Endothelial cell of umbilical vein (primary cell): ENCODE results near the gene SLC6A2. TPM values are rescaled to one million over a fixed set of nuclear protein-coding genes. Genes with fewer than 3 reads are reported as not detected.

Source experiments
- BruUV-seq: library from RNA; stranded (reverse); fragments of 400-500 nt; replicated peaks from 2 replicates; lab custom pipeline; 2021; lab: Mats Ljungman, UMichigan
- CTCF ChIA-PET: fragments of 300-600, 350-600 bp; sonication (Branson Sonifier 250); formaldehyde crosslinking; loops from one replicate; lab custom pipeline; 2021; ENCODE audit warnings: antibody characterized with exemption, inconsistent platforms; lab: Charles Lee
- POLR2A ChIA-PET: fragments of 300-600, 350-600 bp; sonication (Branson Sonifier 250); formaldehyde crosslinking; loops from one replicate; lab custom pipeline; 2021; ENCODE audit warnings: antibody characterized with exemption, inconsistent platforms; lab: Charles Lee
- DNase-seq: peaks from one replicate; pipeline ENCODE4 v3.0.0-alpha.2; 2011; ENCODE audit warnings: low read depth, low spot score
- FAIRE-seq: peaks from 2 replicates; lab custom pipeline; 2011; peaks lifted over from hg19 to GRCh38; lab: Jason Lieb, UNC
- H2AFZ ChIP-seq: 2 replicates; pipeline ENCODE4 v1.6.0; 2012; ENCODE audit warnings: low read depth, low read length, control low read depth, inconsistent platforms
- H3K27ac ChIP-seq: 2 replicates; pipeline ENCODE4 v1.5.1; 2011; ENCODE audit warnings: low read depth, mild to moderate bottlenecking, control low read depth, low read length, moderate library complexity; ENCODE audit not compliant: insufficient read depth
- H3K27me3 ChIP-seq, 2 experiments: 2 replicates each; pipeline versions ENCODE4 v1.6.0 to v1.6.1; 2011; ENCODE audit warnings: low read length in 2 of 2, mixed read lengths in 1 of 2; ENCODE audit not compliant: control insufficient read depth in 2 of 2, insufficient read depth in 2 of 2
- H3K36me3 ChIP-seq, 2 experiments: 2 replicates in 1 of 2; 3 replicates in 1 of 2; pipeline ENCODE4 v1.5.1; 2011; ENCODE audit warnings: low read length in 2 of 2, mild to moderate bottlenecking in 1 of 2, moderate library complexity in 1 of 2; ENCODE audit not compliant: control insufficient read depth in 2 of 2, insufficient read depth in 2 of 2; ENCODE audit errors: extremely low read depth in 1 of 2
- H3K4me1 ChIP-seq: 3 replicates; pipeline ENCODE4 v1.5.1; 2011; ENCODE audit warnings: mild to moderate bottlenecking, low read length; ENCODE audit not compliant: control insufficient read depth, insufficient read depth; ENCODE audit errors: extremely low read depth
- H3K4me2 ChIP-seq: 2 replicates; pipeline ENCODE4 v1.6.1; 2011; ENCODE audit warnings: low read length, control low read depth, mixed read lengths; ENCODE audit not compliant: insufficient read depth
- H3K4me3 ChIP-seq, 3 experiments: fragments of 200-600 bp in 1 of 3; sonication (generic), shearing (Covaris generic) in 1 of 3; replicated peaks in 1 of 3; 2 replicates each; pipeline ENCODE4 v1.5.1; 2011 to 2016; ENCODE audit warnings: control low read depth in 3 of 3, low read length in 3 of 3, mild to moderate bottlenecking in 2 of 3, inconsistent platforms in 1 of 3, low read depth in 1 of 3, moderate library complexity in 1 of 3; ENCODE audit not compliant: insufficient read depth in 1 of 3
- H3K79me2 ChIP-seq: 2 replicates; pipeline ENCODE4 v1.6.0; 2012; ENCODE audit warnings: low read length, inconsistent platforms; ENCODE audit not compliant: control insufficient read depth, insufficient read depth
- H3K9ac ChIP-seq: replicated peaks from 2 replicates; pipeline ENCODE3; 2011; ENCODE audit warnings: low read length, control low read depth; ENCODE audit not compliant: insufficient read depth; ENCODE audit errors: extremely low read depth
- H3K9me1 ChIP-seq: replicated peaks from 3 replicates; pipeline ENCODE4 v1.6.0; 2011; ENCODE audit warnings: mild to moderate bottlenecking, low read length; ENCODE audit not compliant: control insufficient read depth, insufficient read depth; ENCODE audit errors: extremely low read depth
- H3K9me3 ChIP-seq: replicated peaks from 2 replicates; pipeline ENCODE4 v1.5.1; 2012; ENCODE audit warnings: low read length, inconsistent platforms; ENCODE audit not compliant: control insufficient read depth, insufficient read depth
- H4K20me1 ChIP-seq: replicated peaks from 2 replicates; pipeline ENCODE3; 2011; ENCODE audit warnings: mild to moderate bottlenecking, low read length; ENCODE audit not compliant: control insufficient read depth, insufficient read depth; ENCODE audit errors: extremely low read depth
- EZH2 ChIP-seq: IDR thresholded peaks from 2 replicates; pipeline ENCODE4 v1.6.1; 2012; ENCODE audit warnings: borderline replicate concordance, low read depth, mild to moderate bottlenecking, moderate library complexity, low read length, inconsistent platforms; ENCODE audit not compliant: severe bottlenecking
- FOS ChIP-seq: IDR thresholded peaks from 2 replicates; pipeline ENCODE4 v1.6.1; 2011; ENCODE audit warnings: mild to moderate bottlenecking, low read length, moderate library complexity, borderline replicate concordance; ENCODE audit not compliant: insufficient read depth
- GATA2 ChIP-seq: IDR thresholded peaks from 2 replicates; pipeline ENCODE4 v1.7.0; 2011; ENCODE audit warnings: low read depth, mild to moderate bottlenecking, moderate library complexity, mixed read lengths, low read length; ENCODE audit not compliant: insufficient read length, insufficient read depth
- JUN ChIP-seq: IDR thresholded peaks from 2 replicates; pipeline ENCODE4 v1.6.1; 2011; ENCODE audit warnings: borderline replicate concordance, low read depth; ENCODE audit not compliant: insufficient read length, insufficient read depth
- MYC ChIP-seq: IDR thresholded peaks from one replicate; pipeline ENCODE4 v1.6.1; 2011; ENCODE audit warnings: mild to moderate bottlenecking, low read depth, low read length
- POLR2A ChIP-seq: IDR thresholded peaks from 2 replicates; pipeline ENCODE4 v1.6.1; 2012; ENCODE audit warnings: low read depth, mild to moderate bottlenecking, control low read depth, low read length
- POLR2AphosphoS5 ChIP-seq: IDR thresholded peaks from 2 replicates; pipeline ENCODE4 v1.6.1; 2012; ENCODE audit warnings: low read depth, mild to moderate bottlenecking, control low read depth, low read length, moderate library complexity; ENCODE audit not compliant: insufficient read depth
- dilution Hi-C: fragments of 300-500 bp; cut with MboI; formaldehyde crosslinking; loops from one replicate; pipeline ENCODE4 v1.15.0; 2019; ENCODE audit warnings: low sequenced_read_pairs; ENCODE audit not compliant: extremely low pct_ligation_motif_present
- intact Hi-C: fragments of 100-400 bp; cut with micrococcal nuclease; formaldehyde crosslinking; loops from one replicate; pipeline ENCODE4 v1.10.0; 2022
- polyA plus RNA-seq, 4 experiments: library from polyadenylated mRNA; depleted of rRNA in 3 of 4; stranded (reverse) in 3 of 4; unstranded in 1 of 4; fragments of >200 nt; gene quantifications; 2 replicates each; pipeline versions ENCODE4 v1.2.1 to v1.2.3, GENCODE V29; 2011 to 2012; ENCODE audit warnings: missing spikeins in 1 of 4
- total RNA-seq: library from RNA; stranded (reverse); gene quantifications from 2 replicates; pipeline ENCODE4 v1.2.3, GENCODE V29; 2021
- TF ChIP-seq, protein P1 (sequence below): IDR thresholded peaks from 2 replicates; pipeline ENCODE4 v1.6.1; 2011; ENCODE audit not compliant: insufficient read depth, insufficient read length
- TF ChIP-seq, protein P2 (sequence below), 2 donors: IDR thresholded peaks; 1 replicate in 1 of 2; 2 replicates in 1 of 2; pipeline ENCODE4 v1.5.1; 2011; ENCODE audit warnings: low read length in 2 of 2, mild to moderate bottlenecking in 2 of 2, moderate library complexity in 2 of 2, control low read depth in 1 of 2, inconsistent platforms in 1 of 2, low read depth in 1 of 2; ENCODE audit not compliant: insufficient read depth in 1 of 2; ENCODE audit errors: extremely low read depth in 1 of 2

Gene SLC6A2
- total and polyA plus RNA-seq, 2 donors (not counting 3 experiments of a cell fraction or from before 2014, with no cell fraction given): not detected

DNA sequence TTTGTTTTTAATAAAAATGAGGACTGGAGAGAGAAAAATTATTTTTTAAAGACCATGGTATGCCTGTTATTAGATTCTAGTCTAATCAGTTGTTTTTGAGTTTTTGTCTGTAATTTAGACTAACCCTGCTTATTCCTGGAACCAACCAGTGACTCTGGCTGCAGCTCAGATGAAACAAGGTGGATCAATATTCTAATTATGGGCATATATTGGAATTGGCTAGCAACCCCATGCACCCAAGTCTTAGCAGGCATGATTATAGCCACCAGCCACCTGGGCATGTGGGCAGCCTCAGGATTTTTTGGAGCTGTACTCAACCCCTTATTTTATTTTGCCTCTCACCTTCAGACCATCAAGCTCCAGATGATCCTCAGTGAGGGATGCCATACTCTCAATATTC is 21.6 kb upstream of the SLC6A2 start:
- no peaks in the 10 kb centered on the region for H3K36me3 ChIP-seq
- BruUV-seq: no TSS peak
- H2AFZ ChIP-seq: no peak overlapping the region
- no peak for FAIRE-seq
- POLR2A ChIA-PET: no interaction called here
- no peaks in the 10 kb centered on the region for H4K20me1 ChIP-seq
- CTCF ChIA-PET: interaction anchor here (2.5 kb wide), 1 partner anchor 169 kb away, joined by 6 read pairs; no protein-coding TSS in a partner anchor
- no peaks in the 10 kb centered on the region for H3K79me2 ChIP-seq
- no peaks in the 10 kb centered on the region for H3K4me1 ChIP-seq
- H3K4me3 ChIP-seq: no peak overlapping the region
- TF ChIP-seq, protein P1, sequence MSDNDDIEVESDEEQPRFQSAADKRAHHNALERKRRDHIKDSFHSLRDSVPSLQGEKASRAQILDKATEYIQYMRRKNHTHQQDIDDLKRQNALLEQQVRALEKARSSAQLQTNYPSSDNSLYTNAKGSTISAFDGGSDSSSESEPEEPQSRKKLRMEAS: no peak
- TF ChIP-seq, protein P2, sequence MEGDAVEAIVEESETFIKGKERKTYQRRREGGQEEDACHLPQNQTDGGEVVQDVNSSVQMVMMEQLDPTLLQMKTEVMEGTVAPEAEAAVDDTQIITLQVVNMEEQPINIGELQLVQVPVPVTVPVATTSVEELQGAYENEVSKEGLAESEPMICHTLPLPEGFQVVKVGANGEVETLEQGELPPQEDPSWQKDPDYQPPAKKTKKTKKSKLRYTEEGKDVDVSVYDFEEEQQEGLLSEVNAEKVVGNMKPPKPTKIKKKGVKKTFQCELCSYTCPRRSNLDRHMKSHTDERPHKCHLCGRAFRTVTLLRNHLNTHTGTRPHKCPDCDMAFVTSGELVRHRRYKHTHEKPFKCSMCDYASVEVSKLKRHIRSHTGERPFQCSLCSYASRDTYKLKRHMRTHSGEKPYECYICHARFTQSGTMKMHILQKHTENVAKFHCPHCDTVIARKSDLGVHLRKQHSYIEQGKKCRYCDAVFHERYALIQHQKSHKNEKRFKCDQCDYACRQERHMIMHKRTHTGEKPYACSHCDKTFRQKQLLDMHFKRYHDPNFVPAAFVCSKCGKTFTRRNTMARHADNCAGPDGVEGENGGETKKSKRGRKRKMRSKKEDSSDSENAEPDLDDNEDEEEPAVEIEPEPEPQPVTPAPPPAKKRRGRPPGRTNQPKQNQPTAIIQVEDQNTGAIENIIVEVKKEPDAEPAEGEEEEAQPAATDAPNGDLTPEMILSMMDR (IDR thresholded peaks at IDR 0.05; ENCODE audit: extremely low read depth in 1 of 2, insufficient read depth in 1 of 2, low read depth in 1 of 2, low read length in 2 of 2): no peak
- TF ChIP-seq GATA2 (no peak), POLR2A (no peak), EZH2 (no peak), FOS (no peak), JUN (no peak), POLR2AphosphoS5 (no peak), MYC (no peak)
- H3K9me3 ChIP-seq: no peaks in the 10 kb centered on the region
- H3K27me3 ChIP-seq: peaks cover 12 to 23% of the 10 kb centered on the region in 2 experiments
- dilution Hi-C loops: no loop called here
- no peaks in the 10 kb centered on the region for H3K9me1 ChIP-seq
- no peak overlapping the region for H3K9ac ChIP-seq
- intact Hi-C loops: no loop called here
- H3K4me2 ChIP-seq: no peak overlapping the region
- no peak for DNase-seq
- H3K27ac ChIP-seq: no peak overlapping the region
